HG02943 (cell line): ENCODE measurements around the gene VSIG10L2.
"Not testable (repeated sequence)": the region's sequence is repeated elsewhere in the genome, so short reads cannot be mapped to it uniquely, and the experiment has no call there.

Experiments
- ATAC-seq: cut with Tn5 transposase; IDR thresholded peaks from one replicate; pipeline ENCODE4 v1.9.1; 2021; ENCODE audit warnings: mild to moderate bottlenecking, low read depth, moderate library complexity; ENCODE audit not compliant: unreplicated experiment

VSIG10L2 gene

GRCh38 chr11:125945797-125946520 lies at the start of gene VSIG10L2:
Gene VSIG10L2 (plus strand): TSS chr11:125946044. CDS start chr11:125946056, 12 bp downstream.
- no peak for ATAC-seq

- ATAC-seq, result no peak
These were observed 44.0 kb upstream of the VSIG10L2 start for GRCh38 chr11:125901872-125902271.

GRCh38 chr11:125902277-125902926 lies 43.4 kb upstream of the VSIG10L2 start:
- ATAC-seq, result no peak

- ATAC-seq, result peak; percentile 87
These were observed 42.7 kb upstream of the VSIG10L2 start, which contains the start of gene PUS3 for GRCh38 chr11:125902927-125903710. Gene PUS3 (minus strand): TSS chr11:125903206. CDS start chr11:125896284, 6,922 bp downstream.

- ATAC-seq, result no peak
These were observed 41.9 kb upstream of the VSIG10L2 start, which contains the start of gene DDX25 for GRCh38 chr11:125903711-125904659. Gene DDX25 (plus strand): TSS chr11:125904508. CDS start chr11:125904518, 10 bp downstream.

GRCh38 chr11:125904678-125905077 lies 41.2 kb upstream of the VSIG10L2 start:
- no peak for ATAC-seq

GRCh38 chr11:125910226-125910849 lies 35.5 kb upstream of the VSIG10L2 start:
- no peak for ATAC-seq

- ATAC-seq, result not testable (repeated sequence)
These were observed 31.2 kb upstream of the VSIG10L2 start for GRCh38 chr11:125914601-125915000.

- ATAC-seq, result no peak
These were observed 29.0 kb upstream of the VSIG10L2 start for GRCh38 chr11:125916683-125917347.

- no peak for ATAC-seq
These were observed 27.6 kb upstream of the VSIG10L2 start for GRCh38 chr11:125918140-125918840.

GRCh38 chr11:125921042-125921441 lies 24.8 kb upstream of the VSIG10L2 start:
- no peak for ATAC-seq

GRCh38 chr11:125922156-125922555 lies 23.7 kb upstream of the VSIG10L2 start:
- no peak for ATAC-seq

GRCh38 chr11:125923012-125923579 lies 22.7 kb upstream of the VSIG10L2 start:
- no peak for ATAC-seq

- ATAC-seq, result no peak
These were observed 22.2 kb upstream of the VSIG10L2 start for GRCh38 chr11:125923633-125924032.

GRCh38 chr11:125924384-125925007 lies 21.3 kb upstream of the VSIG10L2 start:
- no peak for ATAC-seq

GRCh38 chr11:125925247-125925740 lies 20.6 kb upstream of the VSIG10L2 start:
- ATAC-seq, result no peak

GRCh38 chr11:125925804-125926203 lies 20.0 kb upstream of the VSIG10L2 start:
- no peak for ATAC-seq
